Esophagus muscularis mucosa (tissue), 4 donors: ENCODE data around the gene NOTCH4.

ENCODE experiments used
- CTCF ChIP-seq, 3 experiments: fragments of 200-600 bp in 2 of 3; fragments of 450-650 bp in 1 of 3; sonication (generic) in 2 of 3; IDR thresholded peaks; one replicate each; pipeline ENCODE4 v1.5.1; 2017 to 2019; ENCODE audit warnings: antibody characterized with exemption in 3 of 3, mild to moderate bottlenecking in 2 of 3, moderate library complexity in 1 of 3
- EP300 ChIP-seq: sonication (generic); formaldehyde crosslinking; IDR thresholded peaks from one replicate; pipeline ENCODE4 v1.6.1; 2017; ENCODE audit warnings: antibody characterized with exemption
- POLR2A ChIP-seq: fragments of 450-650 bp; IDR thresholded peaks from one replicate; pipeline ENCODE4 v1.6.1; 2017; ENCODE audit warnings: antibody characterized with exemption, moderate library complexity, mild to moderate bottlenecking, low read depth
- POLR2AphosphoS5 ChIP-seq, 2 donors: sonication (generic); formaldehyde crosslinking; IDR thresholded peaks; one replicate each; pipeline ENCODE4 v1.6.1; 2017; ENCODE audit warnings: antibody characterized with exemption in 2 of 2

DNA sequence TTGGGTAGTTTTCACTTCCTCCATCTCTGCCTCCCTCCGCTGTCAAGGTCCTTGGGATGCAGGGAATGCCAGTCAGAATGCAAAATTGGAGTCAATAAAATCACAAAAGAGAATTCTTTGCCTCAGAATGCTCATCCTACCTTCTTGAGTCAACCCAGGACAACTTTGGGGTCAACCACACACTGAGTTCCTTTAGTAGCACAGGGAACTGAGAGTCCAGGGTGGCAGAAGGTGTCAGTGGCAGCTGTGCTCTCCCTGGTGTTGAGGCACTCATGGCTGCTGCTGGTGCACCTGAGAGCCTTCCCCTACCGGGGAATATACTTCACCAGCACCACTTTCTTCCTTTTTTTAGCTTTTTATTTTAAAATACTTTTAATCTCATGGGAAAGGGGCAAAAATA, 829 bp upstream of the NOTCH4 start:
- TF ChIP-seq POLR2AphosphoS5 (IDR thresholded peaks at IDR 0.05) (no peak), CTCF (IDR thresholded peaks at IDR 0.05) (no peak), POLR2A (no peak), EP300 (no peak)
